Islet of Langerhans (tissue), 1 donor: ENCODE results near the gene RTL10.

Source experiments
- FAIRE-seq: peaks from one replicate; lab custom pipeline; 2011; peaks lifted over from hg19 to GRCh38; lab: Jason Lieb, UNC

RTL10 gene

DNA sequence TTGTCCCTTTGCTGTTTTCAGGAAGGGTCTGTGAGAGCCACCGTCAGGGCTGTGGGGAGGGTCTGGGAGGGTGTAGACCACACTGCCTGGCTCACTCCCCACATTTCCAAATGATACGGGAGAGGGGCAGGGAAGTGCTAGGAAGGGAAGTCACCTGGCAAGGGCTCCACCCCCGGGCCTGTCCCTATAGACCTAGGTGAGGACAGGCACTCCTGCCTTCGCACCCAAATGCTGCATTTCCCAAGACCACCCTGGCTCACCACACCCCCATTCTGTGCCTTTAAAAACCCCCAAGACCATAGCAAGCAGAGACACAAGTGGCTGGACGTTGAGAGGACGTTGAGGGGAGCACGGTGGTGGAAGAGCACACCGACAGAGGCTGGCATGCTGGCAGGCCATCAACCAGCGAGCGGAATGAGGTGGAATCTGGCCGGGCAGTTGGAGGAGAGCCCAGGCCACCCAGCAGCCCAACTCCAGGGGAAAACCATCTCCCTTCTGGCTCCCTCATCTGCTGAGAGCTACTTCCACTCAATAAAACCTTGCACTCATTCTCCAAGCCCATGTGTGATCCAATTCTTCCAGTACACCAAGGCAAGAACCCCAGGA lies 45.7 kb downstream of the RTL10 start:
- FAIRE-seq, result no peak

DNA sequence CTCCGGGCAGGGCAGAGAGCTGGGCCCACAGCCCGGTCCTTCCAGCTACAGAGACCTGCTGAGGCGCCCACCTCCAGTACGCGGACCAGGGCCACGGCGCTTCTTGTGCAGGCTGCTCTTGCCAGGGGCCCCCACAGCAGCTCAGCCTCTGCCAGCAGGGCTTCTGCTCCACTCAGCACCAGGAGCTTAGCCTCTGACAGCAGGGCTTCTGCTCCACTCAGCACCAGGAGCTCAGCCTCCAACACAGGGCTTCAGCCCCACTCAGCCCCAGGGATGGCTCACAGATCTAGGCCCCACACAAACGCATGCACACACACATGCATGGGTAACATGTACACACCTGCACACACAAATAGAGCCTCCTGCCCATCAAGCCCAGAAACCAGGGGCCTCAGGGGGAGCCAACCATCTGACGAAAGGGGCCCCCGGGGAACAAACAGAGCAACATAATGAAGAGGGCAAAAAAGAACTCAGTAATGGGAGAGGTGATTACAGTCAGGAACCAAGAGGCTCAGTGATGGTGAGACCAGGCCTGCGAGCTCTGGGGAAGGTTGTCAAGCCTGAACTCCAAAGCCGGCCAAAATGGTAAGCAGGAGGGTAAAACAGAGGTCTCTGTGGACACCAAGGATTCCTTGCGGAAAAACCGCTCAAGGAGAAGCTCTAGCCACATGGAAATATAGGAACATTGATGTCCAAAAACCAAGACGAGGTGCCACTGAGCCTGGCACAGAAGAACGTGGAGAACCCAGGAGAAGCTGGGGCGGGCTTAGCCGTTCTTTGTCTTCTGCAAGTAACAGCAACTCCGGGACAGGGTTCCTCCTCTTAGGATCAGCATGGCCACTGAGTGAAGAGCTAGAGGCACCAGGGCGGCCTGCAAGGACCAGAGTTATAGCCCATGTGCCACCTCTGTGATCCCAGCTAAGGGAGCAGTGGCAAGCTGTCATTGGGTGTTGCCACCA lies 46.5 kb downstream of the RTL10 start:
- FAIRE-seq, result no peak

DNA sequence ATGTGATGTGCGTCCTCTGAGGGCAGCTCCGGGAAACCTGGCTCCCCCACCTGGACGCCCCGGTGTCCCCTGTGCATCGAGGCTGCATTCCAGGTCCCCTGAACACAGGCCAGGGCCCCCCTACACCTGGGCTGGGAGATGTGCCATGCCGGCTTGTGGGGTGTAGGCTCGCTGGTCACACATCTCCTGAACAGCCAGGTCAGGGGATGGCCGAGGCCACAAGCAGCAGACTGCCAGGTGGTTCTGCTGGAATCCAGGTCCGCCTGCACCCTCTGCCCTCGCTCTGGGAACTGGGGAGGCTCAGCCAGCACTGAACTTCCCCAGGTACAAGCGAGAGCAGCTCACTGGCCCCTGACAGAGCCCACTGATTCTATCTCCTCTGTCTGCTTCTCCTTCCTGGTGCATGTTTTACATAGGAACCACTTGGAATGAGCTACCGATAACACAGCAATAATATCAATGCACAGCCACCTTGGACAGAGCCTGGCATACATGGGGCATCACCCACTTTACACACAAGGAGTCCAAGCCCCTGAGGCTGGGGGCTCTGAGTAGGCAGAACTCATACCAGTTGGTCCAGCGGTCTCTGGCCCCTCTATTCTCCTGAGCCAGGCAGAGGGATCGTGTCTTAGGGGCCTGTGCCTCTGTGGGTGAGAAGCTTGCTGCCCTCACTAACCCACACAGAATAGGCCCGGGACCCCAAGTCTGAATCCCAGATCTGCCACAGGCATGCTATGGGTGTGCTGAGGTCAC lies 47.3 kb downstream of the RTL10 start:
- no peak for FAIRE-seq

DNA sequence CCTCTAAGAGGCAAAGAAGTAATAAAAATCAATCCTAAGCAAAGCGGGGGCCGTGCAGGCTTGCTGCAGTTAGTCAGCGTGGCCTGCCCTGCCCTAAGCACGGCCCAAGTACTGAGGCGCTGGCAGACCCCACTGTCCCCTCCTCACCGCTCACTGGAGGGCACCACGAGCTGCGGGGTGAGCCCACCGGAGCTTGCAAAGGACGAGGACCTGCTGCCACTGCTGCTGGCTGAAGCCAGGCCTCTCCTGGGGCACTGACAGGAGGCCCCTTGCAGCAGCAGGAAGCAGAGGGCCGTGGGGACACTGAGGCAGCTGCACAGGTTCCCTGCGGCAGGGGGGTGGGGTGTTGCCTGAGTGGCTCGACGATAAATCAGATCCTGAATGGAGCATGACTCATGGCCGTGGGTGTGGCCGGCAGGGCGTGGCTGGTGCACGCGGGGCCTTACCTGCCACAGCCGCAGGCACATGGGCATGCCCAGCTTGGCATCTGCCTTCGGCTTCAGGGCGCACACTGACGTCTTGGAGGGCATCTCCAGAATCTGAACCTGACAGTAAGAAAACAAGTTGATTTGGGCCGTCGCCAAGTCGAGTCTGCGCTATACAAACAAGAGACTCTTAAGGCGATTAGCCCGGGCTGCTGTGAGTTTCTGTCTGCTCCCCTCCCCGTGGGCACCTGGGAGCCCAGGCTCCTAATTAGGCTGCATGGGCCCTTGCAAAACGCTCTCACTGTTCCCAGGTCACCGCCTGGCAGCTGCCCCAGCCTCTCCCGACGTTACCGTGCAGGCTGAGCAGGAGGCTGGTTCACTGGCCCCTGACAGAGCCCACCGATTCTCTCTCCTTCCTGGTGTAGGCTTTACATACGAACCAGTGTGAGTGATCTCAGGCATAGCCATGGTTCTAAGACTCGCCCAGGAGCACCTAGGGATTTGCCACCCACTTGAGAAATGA lies 48.2 kb downstream of the RTL10 start:
- FAIRE-seq, result no peak

DNA sequence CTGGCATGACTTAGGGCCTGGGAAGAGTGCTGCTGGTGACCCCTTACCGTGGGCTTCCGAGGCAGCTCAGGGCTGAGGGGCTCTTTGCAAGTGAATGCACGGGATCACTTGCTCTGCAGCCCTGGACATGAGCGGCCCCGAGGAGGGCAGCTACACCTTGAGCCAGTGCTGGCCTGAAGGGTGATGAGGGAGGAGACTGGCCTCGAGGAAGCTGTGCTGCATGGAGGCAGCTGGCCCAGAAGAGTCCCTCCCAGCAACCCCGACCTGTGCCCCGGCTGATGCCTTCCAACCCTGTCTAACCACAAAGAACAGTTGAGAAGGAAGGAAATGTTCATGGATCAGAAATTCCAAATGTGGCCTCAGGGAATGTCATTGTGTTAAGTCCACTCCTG lies 48.9 kb downstream of the RTL10 start:
- FAIRE-seq, result no peak
